GM12892 (cell line): ENCODE data around the gene NOSTRIN.

ENCODE experiments used
- POLR2A ChIP-seq: IDR thresholded peaks from 2 replicates; pipeline ENCODE4 v1.6.1; 2011; ENCODE audit warnings: low read depth, low read length, control low read depth
- TAF1 ChIP-seq: IDR thresholded peaks from 2 replicates; pipeline ENCODE4 v1.6.1; 2011; ENCODE audit warnings: low read depth, mild to moderate bottlenecking, control low read depth, low read length, borderline replicate concordance

DNA sequence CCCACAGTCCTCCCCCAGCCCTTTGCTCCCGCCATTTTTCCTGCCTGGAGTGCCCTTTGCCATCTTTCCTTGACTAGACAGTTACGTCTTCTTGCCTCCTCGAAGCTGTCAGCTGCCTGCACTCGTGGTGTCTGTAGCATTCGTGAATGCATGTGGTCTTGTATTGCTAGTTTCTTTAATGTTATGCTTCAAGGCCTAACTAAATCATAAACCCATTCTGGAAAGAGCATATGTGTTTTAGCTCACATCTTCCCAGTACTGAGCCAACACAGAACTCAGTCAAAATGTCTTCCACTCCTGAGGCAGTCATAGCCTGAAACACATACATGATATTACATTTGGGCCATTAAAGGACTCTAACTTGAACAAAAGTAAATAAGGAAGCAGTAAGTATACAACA is 52.2 kb downstream of the NOSTRIN start:
- TF ChIP-seq POLR2A (no peak), TAF1 (no peak)
